ENCODE results near the gene NKPD1.

The NKPD1 gene

GRCh38 chr19:45160870-45161737, at the start of gene NKPD1:
NKPD1 (minus strand) TSS chr19:45160982; CDS start chr19:45160150, 832 bp downstream.
- TF ChIP-seq CTCF (IDR thresholded peaks at IDR 0.05; ENCODE audit: low read depth, low read length, missing control alignments), result no peak
- DNase-seq (ENCODE audit: extremely low read depth, low read depth), result no peak
- H3K4me3 ChIP-seq (replicated peaks; ENCODE audit: low read depth, low read length), result no peak within 1 kb of the TSS

GRCh38 chr19:45206328-45206727, 45.5 kb upstream of the NKPD1 start:
- no peak for DNase-seq (ENCODE audit: extremely low read depth, low read depth)
- no peak for TF ChIP-seq CTCF (IDR thresholded peaks at IDR 0.05; ENCODE audit: low read depth, low read length, missing control alignments)
- H3K4me3 ChIP-seq (replicated peaks; ENCODE audit: low read depth, low read length), result no peak overlapping the region

- no peak for DNase-seq (ENCODE audit: extremely low read depth, low read depth)
- no peak for TF ChIP-seq CTCF (IDR thresholded peaks at IDR 0.05; ENCODE audit: low read depth, low read length, missing control alignments)
- H3K4me3 ChIP-seq (replicated peaks; ENCODE audit: low read depth, low read length), result no peak overlapping the region
Observed at GRCh38 chr19:45205810-45206209, 45.0 kb upstream of the NKPD1 start.

GRCh38 chr19:45202637-45203036, 41.9 kb upstream of the NKPD1 start:
- no peak for TF ChIP-seq CTCF (IDR thresholded peaks at IDR 0.05; ENCODE audit: low read depth, low read length, missing control alignments)
- no peak for DNase-seq (ENCODE audit: extremely low read depth, low read depth)
- no peak overlapping the region for H3K4me3 ChIP-seq (replicated peaks; ENCODE audit: low read depth, low read length)

- TF ChIP-seq CTCF (IDR thresholded peaks at IDR 0.05; ENCODE audit: low read depth, low read length, missing control alignments), result peak; percentile 39
- H3K4me3 ChIP-seq (replicated peaks; ENCODE audit: low read depth, low read length), result no peak overlapping the region
- peak; percentile 25 for DNase-seq (ENCODE audit: extremely low read depth, low read depth)
Observed at GRCh38 chr19:45200568-45200967, 39.8 kb upstream of the NKPD1 start.

GRCh38 chr19:45195764-45196163, 35.0 kb upstream of the NKPD1 start:
- TF ChIP-seq CTCF (IDR thresholded peaks at IDR 0.05; ENCODE audit: low read depth, low read length, missing control alignments), result no peak
- DNase-seq (ENCODE audit: extremely low read depth, low read depth), result peak; percentile 63
- no peak overlapping the region for H3K4me3 ChIP-seq (replicated peaks; ENCODE audit: low read depth, low read length)

Measured in HFF-Myc (cell line).